ENCODE measurements around the gene FSTL4. TPM values are rescaled to one million over a fixed set of nuclear protein-coding genes. Genes with fewer than 3 reads are reported as not detected.

The FSTL4 gene
- polyA plus RNA-seq, 1 donor from 2014 or later = 0.57 TPM

GRCh38 chr5:133232435-133232834 lies 379.9 kb downstream of the FSTL4 start:
- no peak overlapping the region for H3K27ac ChIP-seq (ENCODE audit: low read length)
- H3K9ac ChIP-seq (ENCODE audit: low read length) = no peak overlapping the region
- H2AFZ ChIP-seq (ENCODE audit: low read depth, low read length) = no peak overlapping the region
- no peaks in the 10 kb centered on the region for H3K27me3 ChIP-seq (ENCODE audit: insufficient read depth, low read depth, low read length)
- H3K4me2 ChIP-seq (ENCODE audit: low read length) = no peak overlapping the region
- TF ChIP-seq RAD21 (conservative IDR thresholded peaks at IDR 0.05) = no peak
- TF ChIP-seq TAF1 (IDR thresholded peaks at IDR 0.05; ENCODE audit: low read depth) = no peak
- no peak for TF ChIP-seq EP300 (conservative IDR thresholded peaks at IDR 0.05; ENCODE audit: poor library complexity, severe bottlenecking)
- no peak for TF ChIP-seq SMC3 (conservative IDR thresholded peaks at IDR 0.05; ENCODE audit: poor library complexity)
- no peak for TF ChIP-seq MXI1 (conservative IDR thresholded peaks at IDR 0.05; ENCODE audit: poor library complexity, severe bottlenecking)
- TF ChIP-seq REST (IDR thresholded peaks at IDR 0.05; ENCODE audit: borderline replicate concordance) = no peak
- no peak for TF ChIP-seq EZH2 (IDR thresholded peaks at IDR 0.05; ENCODE audit: borderline replicate concordance, insufficient read depth, low read length, poor library complexity, severe bottlenecking)
- no peak for TF ChIP-seq POLR2AphosphoS5 (IDR thresholded peaks at IDR 0.05)
- TF ChIP-seq, protein P1, sequence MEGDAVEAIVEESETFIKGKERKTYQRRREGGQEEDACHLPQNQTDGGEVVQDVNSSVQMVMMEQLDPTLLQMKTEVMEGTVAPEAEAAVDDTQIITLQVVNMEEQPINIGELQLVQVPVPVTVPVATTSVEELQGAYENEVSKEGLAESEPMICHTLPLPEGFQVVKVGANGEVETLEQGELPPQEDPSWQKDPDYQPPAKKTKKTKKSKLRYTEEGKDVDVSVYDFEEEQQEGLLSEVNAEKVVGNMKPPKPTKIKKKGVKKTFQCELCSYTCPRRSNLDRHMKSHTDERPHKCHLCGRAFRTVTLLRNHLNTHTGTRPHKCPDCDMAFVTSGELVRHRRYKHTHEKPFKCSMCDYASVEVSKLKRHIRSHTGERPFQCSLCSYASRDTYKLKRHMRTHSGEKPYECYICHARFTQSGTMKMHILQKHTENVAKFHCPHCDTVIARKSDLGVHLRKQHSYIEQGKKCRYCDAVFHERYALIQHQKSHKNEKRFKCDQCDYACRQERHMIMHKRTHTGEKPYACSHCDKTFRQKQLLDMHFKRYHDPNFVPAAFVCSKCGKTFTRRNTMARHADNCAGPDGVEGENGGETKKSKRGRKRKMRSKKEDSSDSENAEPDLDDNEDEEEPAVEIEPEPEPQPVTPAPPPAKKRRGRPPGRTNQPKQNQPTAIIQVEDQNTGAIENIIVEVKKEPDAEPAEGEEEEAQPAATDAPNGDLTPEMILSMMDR (IDR thresholded peaks at IDR 0.05; ENCODE audit: poor library complexity, severe bottlenecking) = no peak
- no peaks in the 10 kb centered on the region for H3K79me2 ChIP-seq (replicated peaks; ENCODE audit: insufficient read depth, low read length)
- H4K20me1 ChIP-seq (ENCODE audit: insufficient read depth) = no peaks in the 10 kb centered on the region
- H3K36me3 ChIP-seq (ENCODE audit: insufficient read depth, low read length) = no peaks in the 10 kb centered on the region
- no peaks in the 10 kb centered on the region for H3F3A ChIP-seq (ENCODE audit: insufficient read depth, low read length, poor library complexity, severe bottlenecking)
- H3K9me3 ChIP-seq (ENCODE audit: low read length) = no peaks in the 10 kb centered on the region
- no peak overlapping the region for H3K4me3 ChIP-seq (ENCODE audit: low read length)
- no peaks in the 10 kb centered on the region for H3K9me2 ChIP-seq (ENCODE audit: insufficient read depth, low read length)

DNA sequence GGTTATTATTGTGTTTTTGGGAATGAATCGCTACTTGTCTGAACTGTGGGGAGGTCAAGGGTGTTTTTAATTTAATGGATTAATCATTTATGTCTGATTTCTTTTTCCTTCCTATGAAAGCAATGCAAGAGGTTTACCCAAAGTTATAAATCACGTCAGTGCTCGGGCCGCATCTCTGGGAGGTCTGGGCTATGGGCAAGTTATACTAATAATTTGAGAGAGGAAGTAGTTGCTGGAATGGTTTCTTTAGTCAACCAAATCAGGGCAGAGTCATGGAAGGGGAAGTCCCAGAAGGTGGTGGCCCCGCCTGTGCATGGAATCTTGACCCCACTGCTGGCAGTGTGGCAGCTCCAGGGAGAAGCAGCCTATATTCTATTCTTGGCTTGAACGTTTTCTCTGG lies 380.3 kb downstream of the FSTL4 start:
- H3K27me3 ChIP-seq (ENCODE audit: insufficient read depth, low read depth, low read length) = no peaks in the 10 kb centered on the region
- TF ChIP-seq TAF1 (IDR thresholded peaks at IDR 0.05; ENCODE audit: low read depth) (no peak), SMC3 (conservative IDR thresholded peaks at IDR 0.05; ENCODE audit: poor library complexity) (no peak), REST (IDR thresholded peaks at IDR 0.05; ENCODE audit: borderline replicate concordance) (no peak), RAD21 (conservative IDR thresholded peaks at IDR 0.05) (no peak), EZH2 (IDR thresholded peaks at IDR 0.05; ENCODE audit: borderline replicate concordance, insufficient read depth, low read length, poor library complexity, severe bottlenecking) (no peak), EP300 (conservative IDR thresholded peaks at IDR 0.05; ENCODE audit: poor library complexity, severe bottlenecking) (no peak), POLR2AphosphoS5 (IDR thresholded peaks at IDR 0.05) (no peak), MXI1 (conservative IDR thresholded peaks at IDR 0.05; ENCODE audit: poor library complexity, severe bottlenecking) (no peak)
- TF ChIP-seq, protein P1 (IDR thresholded peaks at IDR 0.05; ENCODE audit: poor library complexity, severe bottlenecking) = no peak
- H3K36me3 ChIP-seq (ENCODE audit: insufficient read depth, low read length) = no peaks in the 10 kb centered on the region
- no peak overlapping the region for H3K4me2 ChIP-seq (ENCODE audit: low read length)
- H3K9me3 ChIP-seq (ENCODE audit: low read length) = no peaks in the 10 kb centered on the region
- no peaks in the 10 kb centered on the region for H3F3A ChIP-seq (ENCODE audit: insufficient read depth, low read length, poor library complexity, severe bottlenecking)
- H3K9ac ChIP-seq (ENCODE audit: low read length) = no peak overlapping the region
- no peaks in the 10 kb centered on the region for H3K79me2 ChIP-seq (replicated peaks; ENCODE audit: insufficient read depth, low read length)
- no peaks in the 10 kb centered on the region for H3K9me2 ChIP-seq (ENCODE audit: insufficient read depth, low read length)
- H3K4me3 ChIP-seq (ENCODE audit: low read length) = no peak overlapping the region
- no peak overlapping the region for H3K27ac ChIP-seq (ENCODE audit: low read length)
- no peaks in the 10 kb centered on the region for H4K20me1 ChIP-seq (ENCODE audit: insufficient read depth)
- H2AFZ ChIP-seq (ENCODE audit: low read depth, low read length) = no peak overlapping the region

Measured in neural cell (in vitro differentiated cells).